H1 (cell line): ENCODE results near the gene RAD50. TPM values are rescaled to one million over a fixed set of nuclear protein-coding genes. Genes with fewer than 3 reads are reported as not detected.

Source experiments
- POLR2AphosphoS5 ChIP-seq: IDR thresholded peaks from 2 replicates; pipeline ENCODE4 v1.6.1; 2011; ENCODE audit warnings: low read depth, low read length
- ZNF274 ChIP-seq: IDR thresholded peaks from 2 replicates; pipeline ENCODE4 v1.7.0; 2012; ENCODE audit warnings: low read length, borderline replicate concordance; ENCODE audit errors: extremely low read depth
- polyA plus RNA-seq, 7 experiments: library from polyadenylated mRNA; depleted of rRNA in 3 of 7; stranded (reverse) in 5 of 7; unstranded in 2 of 7; fragments of >200 nt in 5 of 7; fragments of 200-250 nt in 2 of 7; gene quantifications; 1 replicate in 5 of 7; 2 replicates in 1 of 7; 4 replicates in 1 of 7; pipeline versions ENCODE4 v1.2.1 to v1.2.3, GENCODE V29; 2011 to 2013; ENCODE audit warnings: missing spikeins in 2 of 7, mixed read lengths in 2 of 7
- total RNA-seq: library from RNA; stranded (reverse); fragmentation: NEBNext Ultra II Directional; extraction: Animal tissue kit (Norgen Biotek cat#: 25700); gene quantifications from 2 replicates; pipeline ENCODE4 v1.2.1, GENCODE V29; 2021

Gene RAD50
- total and polyA plus RNA-seq, 2 of the 8 experiments (the other 6 are each of a cell fraction or from before 2014, with no cell fraction given) = 10.1 to 39.4 TPM

DNA sequence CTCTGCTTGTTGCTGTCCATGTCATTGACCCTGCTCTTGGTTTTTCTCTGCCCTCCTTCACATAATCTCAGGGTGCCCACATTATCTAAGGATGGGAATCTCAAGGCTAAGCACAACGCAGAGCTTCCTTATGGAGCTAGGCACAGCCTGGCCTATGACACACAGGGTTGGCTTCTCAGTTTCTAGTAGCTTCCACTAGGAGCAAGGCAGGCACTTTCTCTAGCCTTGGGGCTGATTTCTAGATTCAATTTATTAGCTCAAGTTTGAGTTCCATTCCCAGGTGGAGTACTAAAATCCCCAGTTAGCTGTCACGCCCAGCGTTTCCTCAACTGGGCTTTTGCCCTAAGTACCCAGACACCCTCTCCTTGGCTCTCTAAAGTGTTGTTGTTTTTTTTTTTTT, 129.4 kb downstream of the RAD50 start (continued):
- TF ChIP-seq ZNF274 (no peak), POLR2AphosphoS5 (no peak)
